NCI-H1092 (cell line): ENCODE results near the gene CYB5R4.
"Not testable (repeated sequence)": the region's sequence is repeated elsewhere in the genome, so short reads cannot be mapped to it uniquely, and the experiment has no call there.

Experiments used
- DNase-seq: peaks from one replicate; lab custom pipeline; 2025; lab: John Stamatoyannopoulos, UW

Gene CYB5R4

DNA sequence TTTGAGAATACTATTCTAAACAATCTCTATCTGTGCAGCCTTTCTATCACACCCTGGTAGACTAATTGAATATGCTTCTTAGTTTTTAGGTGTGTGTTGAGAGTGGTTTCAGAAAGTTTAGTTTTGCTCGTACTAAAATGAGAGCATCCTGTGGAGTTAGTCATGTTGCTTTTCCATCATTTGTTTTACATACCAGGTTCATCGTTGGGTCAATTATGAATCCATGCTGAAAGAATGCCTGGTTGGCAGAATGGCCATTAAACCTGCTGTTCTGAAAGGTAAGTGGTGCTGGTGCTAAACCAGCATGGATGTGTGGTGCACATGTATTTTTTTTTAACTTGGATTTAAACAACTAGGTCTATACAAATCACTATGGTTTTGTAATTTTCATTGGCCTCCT is 49.3 kb downstream of the CYB5R4 start:
- no peak for DNase-seq

DNA sequence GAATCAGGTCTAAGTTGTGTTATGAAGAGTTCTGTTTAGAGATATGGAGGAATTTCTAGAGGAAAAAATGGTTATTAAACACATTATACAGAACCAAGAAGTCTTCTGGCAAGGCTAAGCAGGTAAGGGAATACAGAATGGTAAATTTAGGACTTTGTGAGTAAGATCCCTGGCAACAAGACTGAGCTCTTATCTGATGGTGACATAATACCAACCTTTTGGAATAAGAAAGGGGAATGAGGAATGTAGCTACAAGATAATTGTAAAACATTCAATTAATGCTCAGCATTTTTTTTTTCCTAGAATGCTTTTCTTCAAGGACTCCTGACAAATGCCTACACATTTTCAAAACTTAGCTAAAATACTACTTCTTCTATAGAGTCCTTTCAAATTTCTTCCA is 51.8 kb downstream of the CYB5R4 start:
- no peak for DNase-seq

DNA sequence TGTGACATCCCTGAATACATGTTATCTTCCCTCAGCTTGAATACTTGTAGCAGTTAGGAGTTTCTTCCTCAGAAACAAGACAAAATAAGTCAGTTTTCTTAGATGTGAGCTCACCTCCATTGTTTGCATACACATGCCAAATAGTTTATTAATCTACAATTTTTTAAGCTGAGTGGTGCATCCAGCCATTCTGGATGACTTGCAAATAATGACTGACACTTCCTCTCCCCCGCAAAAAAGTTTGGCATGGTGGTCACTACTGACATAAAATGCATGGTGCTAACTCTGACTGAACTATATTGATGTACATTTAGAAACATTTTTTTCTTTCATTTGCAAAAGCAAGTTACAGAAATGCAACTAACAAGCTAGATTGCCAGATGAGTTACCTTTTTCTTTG is 55.5 kb downstream of the CYB5R4 start:
- no peak for DNase-seq

DNA sequence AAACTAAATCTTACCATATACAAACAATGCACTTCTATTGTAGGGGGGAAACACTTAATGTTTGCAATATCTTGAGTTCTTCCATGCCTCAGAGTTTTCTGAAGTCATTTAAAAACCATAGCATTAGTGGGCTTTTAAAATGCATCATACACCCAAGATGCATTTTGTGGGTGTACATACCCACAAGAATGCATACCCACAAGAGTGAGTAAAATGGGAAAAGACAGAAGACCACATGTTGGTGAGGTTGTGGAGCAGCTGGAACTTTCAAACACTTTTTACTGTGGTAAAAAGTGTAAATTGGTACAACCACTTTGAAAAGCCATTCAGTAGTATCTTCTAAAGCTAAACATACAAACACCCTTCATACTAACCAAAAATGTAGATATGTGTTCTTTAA is 57.5 kb downstream of the CYB5R4 start:
- no peak for DNase-seq

DNA sequence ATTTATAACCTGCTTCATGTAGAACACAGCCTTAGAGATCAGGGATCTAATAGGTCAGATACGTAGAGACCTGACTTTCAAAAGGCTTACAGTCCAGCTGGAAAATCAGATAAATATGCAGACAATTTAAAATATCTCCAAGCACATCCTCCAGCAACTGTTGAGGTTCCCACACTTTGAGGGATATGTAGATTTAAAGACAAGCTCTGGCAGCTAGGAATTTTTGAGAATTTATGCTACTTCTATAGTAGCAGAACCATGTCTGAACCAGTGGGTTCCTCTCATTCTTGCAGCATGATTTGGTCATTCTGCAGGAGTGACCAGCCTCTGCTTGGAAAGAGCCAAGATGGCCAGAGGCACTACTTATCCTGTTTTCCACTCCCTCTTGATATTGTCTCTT is 60.5 kb downstream of the CYB5R4 start:
- DNase-seq: no peak

DNA sequence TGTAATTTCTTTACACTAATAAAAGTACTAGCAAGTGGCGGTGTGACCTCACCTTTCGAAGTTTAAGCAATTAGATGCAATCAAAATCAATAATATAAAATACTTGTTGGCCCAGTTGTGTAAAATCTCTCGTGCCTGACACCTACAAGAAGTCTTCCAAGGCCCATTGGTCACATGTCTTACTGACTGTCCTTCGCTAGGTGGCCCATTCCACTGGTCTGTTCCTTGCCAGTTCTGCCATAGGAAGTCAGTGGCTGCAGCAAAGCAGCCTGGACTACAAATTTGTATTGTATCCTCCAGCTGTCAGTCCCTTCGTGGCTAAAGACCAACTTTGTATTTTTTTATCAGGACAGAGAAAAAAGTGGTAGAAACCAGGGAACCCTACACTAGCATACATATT is 61.8 kb downstream of the CYB5R4 start:
- no peak for DNase-seq

DNA sequence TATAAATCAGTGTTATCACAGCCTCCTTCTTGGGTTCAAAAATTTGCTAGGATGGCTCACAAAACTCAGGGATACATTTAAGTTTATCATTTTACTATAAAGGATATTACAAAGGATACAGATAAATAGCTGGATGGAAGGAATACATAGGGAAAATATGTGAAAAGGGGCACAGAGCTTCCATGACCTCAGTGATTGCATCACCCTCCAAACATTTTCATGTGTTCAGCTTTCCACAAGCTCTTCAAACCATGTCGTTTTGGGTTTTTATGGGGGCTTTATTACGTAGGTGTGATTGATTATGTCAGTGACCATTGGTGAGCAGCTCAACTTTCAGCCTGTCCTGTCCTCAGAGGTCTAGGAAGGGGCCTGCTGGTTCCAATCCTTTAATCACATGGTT is 68.0 kb downstream of the CYB5R4 start:
- no peak for DNase-seq

DNA sequence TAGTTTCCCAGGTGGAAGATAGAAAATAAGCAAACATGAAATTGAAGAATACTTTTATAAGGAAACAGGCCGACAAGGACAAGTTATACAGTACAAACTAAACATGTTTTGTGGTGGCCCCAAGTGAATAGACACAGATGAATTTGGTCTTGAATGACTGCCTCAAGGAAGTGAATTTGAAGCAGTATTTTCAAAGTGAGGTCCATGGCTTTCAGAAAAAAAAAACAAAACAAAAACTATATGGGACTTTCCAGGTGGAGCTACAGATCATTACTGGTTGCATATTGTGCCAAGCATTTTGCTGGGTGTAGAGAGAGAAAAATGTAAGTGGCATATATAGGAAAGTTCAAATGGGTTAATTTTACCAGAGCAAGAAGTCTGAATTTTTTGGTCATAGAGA is 68.8 kb downstream of the CYB5R4 start:
- DNase-seq: no peak

DNA sequence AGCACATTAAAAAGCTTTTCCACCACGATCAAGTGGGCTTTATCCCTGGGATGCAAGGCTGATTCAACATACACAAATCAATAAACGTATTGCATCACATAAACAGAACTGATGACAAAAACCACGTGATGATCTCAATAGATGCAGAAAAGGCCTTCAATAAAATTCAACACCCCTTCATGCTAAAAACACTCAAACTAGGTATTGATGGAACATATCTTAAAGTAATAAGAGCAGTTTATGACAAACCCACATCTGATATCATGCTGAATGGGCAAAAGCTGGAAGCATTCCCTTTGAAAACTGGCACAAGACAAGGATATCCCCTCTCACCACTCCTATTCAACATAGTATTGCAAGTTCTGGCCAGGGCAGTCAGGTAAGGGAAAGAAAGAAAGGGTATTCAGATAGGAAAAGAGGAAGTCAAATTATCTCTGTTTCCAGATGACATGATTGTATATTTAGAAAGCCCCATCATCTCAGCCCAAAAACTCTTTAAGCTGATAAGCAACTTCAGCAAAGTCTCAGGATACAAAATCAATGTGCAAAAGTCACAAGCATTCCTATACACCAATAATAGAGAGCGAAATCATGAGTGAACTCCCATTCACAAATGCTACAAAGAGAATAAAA is 86.8 kb downstream of the CYB5R4 start:
- not testable (repeated sequence) for DNase-seq

DNA sequence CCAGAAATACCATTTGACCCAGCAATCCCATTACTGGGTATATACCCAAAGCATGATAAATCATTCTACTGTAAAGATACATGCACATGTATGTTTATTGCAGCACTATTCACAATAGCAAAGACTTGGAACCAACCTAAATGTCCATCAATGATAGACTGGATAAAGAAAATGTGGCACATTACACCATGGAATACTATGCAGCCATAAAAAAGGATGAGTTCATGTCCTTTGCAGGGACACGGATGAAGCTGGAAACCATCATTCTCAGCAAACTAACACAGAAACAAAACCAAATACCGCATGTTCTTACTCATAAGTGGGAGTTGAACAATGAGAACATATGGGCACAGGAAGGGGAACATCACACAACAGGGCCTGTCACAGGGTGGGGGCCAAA is 88.5 kb downstream of the CYB5R4 start:
- not testable (repeated sequence) for DNase-seq

DNA sequence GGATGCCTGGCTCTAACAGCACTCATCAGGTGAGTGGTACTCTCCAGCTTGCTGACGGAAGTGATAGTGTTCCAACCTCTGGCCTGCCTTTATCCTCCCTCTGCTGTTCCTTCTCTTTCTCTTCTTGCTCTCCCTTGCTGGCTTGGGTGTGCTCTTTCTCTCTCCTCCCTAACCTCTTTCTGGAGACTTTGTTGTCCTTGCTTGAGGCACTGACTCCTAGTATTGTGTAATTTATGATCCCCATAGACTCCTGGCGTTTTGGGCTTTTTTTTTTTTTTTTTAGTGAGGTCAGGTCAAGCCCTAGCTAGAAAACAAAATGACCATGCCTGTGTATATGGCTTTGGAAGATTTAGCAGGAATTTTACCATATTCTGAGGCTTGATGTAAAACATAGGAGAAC is 89.4 kb downstream of the CYB5R4 start:
- DNase-seq: no peak

DNA sequence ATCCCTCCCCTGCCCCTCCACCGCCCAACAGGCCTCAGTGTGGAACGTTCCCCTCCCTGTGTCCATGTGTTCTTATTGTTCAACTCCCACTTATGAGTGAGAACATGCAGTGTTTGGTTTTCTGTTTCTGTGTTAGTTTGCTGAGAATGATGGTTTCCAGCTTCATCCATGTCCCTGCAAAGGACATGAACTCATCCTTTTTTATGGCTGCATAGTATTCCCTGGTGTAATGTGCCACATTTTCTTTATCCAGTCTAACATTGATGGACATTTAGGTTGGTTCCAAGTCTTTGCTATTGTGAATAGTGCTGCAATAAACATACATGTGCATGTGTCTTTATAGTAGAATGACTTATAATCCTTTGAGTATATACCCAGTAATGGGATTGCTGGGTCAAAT is 91.9 kb downstream of the CYB5R4 start:
- not testable (repeated sequence) for DNase-seq

DNA sequence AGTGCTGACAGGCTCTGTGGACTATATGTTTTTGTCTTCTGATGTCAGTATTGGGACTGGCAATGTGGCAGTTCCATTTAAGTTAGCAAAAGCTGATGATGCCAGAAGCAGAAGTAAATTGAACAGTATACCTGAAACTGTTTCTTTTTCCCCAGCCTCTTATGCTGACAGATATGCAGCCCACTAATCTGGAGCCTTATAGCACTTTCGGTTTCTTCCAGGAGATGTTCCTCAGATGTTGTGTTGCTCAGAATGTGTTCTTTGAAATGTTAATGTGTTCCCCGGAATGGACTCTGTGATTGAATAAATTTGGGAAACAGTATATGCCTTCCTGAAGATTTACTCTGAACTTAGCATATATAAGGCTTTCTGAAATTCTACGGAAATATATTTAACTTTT is 93.3 kb downstream of the CYB5R4 start:
- no peak for DNase-seq

DNA sequence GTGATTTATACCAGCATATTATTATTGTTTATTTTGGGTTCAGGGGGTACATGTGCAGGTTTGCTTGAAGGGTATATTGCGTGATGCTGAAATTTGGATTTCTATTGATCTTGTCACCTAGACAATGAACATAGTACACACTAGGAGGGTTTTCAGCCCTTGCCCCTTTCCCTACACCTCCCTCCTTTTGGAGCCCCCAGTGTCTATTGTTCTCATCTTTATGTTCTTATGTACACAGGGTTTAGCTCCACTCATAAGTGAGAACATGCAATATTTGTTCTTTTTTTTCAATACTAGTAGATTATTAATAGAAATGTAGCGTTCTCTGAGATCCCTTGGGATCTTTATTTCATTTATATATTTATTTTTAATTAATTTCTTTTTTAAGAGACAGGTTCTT is 94.9 kb downstream of the CYB5R4 start:
- no peak for DNase-seq

DNA sequence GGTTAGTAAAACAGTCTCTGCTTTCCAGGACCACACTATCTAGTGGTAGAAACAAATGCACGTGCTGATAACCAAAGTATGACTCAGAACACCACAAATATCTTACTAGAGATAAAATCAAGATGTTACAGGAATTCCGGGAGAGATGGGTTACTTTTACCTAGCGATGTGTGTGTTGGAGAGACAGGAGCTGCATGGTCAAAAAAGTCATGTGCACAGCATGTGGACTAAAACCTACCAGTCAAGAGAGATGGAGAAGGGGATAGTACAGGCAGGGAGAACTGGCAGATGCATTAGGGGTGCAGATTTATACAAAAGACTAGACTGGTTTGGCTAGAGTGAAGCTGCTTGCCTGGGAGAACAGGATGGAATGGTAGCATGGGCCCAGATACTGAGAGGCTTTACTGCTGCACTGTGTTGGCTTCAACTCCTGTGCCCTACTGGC is 98.8 kb downstream of the CYB5R4 start:
- DNase-seq: no peak

DNA sequence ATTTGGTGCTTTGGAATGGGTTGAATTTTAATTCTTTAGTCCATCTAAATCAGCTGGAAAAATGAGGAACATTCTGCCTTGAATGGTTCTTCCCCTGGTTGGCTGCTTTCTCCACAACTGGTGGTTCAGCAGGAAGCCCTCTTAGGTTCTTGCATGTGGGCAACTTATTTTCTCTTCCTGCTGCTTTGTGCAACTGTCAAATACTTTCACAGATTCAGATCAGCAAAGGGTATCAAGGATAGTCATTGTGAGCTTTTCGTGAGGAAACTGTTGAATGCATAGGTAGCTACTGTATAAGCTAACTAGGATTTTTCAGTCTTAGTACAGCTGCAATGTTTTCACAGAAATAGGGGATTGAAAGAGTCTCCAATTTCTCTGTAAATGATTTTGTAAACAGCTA is 101.2 kb downstream of the CYB5R4 start:
- no peak for DNase-seq

DNA sequence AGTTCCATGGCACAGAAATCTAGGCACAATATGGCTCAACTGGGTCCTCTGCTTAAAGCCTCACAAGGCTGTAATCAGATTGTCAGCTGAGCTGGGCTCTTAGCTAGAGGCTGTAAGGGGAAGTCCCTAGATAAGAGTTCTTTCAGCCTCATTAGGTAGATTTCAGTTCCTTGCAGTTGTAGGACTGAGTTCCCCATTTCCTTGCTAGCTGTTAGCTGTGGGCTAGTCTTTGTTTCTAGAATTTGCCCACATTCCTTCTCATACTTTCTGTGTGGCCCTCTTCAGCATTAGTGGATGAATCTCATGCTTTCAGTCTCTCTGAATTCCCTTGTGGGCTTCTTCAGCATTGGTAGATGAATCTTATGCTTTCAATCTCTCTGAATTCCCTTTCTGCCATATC is 103.1 kb downstream of the CYB5R4 start:
- no peak for DNase-seq

DNA sequence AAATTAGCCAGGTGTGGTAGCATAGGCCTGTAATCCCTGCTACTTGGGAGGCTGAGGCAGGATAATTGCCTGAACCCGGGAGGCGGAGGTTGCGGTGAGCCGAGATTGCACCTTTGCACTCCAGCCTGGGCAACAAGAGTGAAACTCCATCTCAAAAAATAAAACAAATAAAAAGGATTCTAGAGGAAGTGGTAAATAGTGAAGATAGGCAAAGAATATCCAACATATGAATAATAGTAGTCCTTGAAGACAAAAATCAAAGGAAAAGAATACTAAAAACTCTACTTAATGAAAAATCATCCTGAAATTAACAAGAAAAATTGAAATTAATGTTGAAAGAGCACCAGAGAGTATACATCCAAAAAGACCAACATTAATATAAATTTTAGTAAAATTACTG is 107.0 kb downstream of the CYB5R4 start:
- no peak for DNase-seq

DNA sequence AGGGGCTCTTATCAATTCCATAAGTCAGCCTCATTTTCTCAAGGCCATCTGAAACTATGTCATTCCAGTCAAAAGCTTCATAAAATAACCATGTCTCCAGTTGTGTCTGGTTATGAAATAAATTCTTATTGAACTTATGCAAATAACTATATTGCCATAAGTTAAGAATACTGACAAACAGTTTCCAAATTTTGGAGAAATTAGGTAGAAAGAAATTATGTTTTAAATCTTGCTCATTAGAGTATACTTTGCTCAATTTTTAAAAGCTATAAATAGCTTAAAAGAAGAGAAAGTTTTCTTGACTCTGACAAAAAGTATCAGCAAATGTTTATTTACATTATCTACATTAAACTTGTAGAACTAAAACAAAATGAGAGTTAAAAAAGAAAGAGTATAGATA is 111.1 kb downstream of the CYB5R4 start:
- no peak for DNase-seq

DNA sequence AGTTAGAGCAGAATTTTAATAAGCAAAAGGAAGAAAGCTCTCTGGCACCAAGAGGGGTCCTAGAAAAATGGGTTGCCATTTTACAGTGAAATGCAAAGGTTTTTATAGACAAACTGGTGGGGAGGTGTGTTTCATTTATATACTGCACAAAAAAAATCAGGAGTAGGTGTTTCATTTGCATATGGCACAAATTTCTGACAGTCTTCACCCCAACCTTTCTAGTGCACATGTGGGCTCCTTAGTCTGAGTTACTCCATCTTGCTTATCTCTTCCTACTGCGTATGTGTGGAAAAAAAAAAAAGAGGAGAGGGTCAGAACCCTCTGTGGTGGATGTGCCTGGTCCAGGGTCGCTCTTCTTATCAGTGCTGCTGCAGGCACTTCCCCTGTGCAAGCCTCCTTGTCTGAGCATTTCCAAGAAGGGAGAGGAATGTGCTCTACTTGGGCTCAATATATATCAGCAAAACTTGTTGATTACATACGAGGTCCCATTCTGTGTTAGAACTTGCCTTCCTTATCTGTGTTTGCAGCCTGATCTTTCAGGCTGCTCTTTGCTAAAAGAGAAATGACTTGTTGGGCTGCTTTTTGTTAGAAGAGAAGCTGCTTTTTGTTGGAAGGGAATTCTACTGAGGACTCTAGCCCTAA is 115.0 kb downstream of the CYB5R4 start:
- DNase-seq: no peak

DNA sequence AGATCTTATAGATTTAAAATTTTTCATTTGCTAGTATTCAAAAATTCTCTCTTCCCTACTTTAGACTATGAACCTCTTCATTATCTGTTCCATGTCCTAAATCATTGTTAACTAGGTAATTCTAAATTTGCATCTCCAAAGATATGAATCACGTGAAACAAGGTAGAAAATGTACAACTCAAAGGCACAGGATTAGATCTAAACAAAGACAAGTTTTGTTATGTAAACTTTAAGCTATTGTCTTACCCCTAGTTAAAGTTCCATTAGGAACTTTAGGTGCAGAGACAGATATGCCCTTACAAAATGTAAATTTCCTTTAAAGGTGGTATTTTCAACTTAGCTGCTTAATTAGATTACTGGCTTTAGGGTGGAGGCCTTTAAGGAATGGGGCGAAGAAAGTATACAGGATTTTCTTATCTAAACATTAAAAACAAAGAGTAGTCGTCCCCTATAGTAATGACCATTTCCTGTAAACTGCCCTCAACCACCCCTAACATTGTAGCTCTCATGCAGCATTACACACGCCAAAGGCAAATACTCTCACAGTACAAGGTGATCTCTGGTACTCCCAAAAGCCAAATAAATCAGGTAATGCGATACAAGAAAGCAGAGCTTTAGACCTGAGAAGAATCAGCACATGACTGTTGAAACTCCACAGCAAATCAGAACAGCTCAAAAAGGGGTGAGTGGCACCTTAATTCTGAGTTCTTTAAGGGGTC is 116.7 kb downstream of the CYB5R4 start:
- no peak for DNase-seq

DNA sequence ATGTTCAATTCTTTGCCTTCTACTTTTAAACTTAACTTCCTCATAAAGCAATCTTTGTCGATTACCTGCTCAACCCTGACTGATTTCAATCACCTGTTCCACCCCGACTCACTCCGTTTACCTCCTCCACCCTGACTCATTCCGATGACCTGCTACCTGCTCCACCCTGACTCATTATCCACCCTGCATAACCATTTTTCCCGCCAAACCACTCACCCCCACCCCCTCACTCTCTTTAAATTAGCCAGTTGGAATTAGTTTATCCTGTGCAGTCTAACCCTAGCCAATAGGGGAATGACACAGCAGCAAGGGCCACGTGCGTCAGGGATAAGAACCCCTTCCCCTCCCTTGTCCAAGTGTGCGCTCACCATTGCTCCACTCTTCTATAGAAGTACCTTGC is 117.4 kb downstream of the CYB5R4 start:
- DNase-seq: no peak

DNA sequence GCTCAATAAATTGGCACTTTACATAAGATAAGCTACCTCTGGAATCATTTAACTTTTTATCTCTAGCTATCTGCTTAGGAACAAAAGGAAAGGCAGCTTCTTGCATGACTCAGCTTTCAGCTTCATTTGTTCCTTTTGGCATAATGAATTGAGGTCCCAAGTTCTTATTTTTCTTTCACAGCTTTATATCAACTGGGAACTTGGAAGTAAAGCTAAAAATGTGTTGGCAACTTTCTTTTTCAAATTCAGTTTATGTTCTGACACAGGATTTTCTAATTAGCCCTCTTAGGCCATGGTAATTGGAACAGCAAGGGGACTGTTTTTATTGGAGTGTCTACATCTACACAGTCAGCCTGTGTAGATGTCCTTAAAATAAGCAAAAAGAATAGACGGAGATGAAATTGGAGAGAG is 118.8 kb downstream of the CYB5R4 start:
- no peak for DNase-seq

DNA sequence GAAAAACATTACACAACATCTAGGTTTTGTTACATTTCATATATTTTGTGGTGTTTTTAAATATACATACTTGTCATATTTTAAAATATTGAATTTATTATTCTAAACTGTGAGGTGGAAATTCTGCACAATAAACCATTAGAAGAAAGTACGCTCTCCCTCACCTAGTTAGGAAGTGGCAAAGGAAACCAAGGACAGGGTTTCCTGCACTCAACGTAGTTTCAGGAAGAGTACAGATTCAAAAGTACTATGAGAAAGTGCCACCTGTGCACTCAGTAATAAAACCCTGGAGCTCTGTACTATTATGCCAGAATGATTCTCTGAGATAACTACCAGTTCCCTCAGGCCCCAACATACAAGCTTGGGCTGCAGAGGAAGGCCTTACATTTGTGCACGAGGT is 119.5 kb downstream of the CYB5R4 start:
- no peak for DNase-seq
